ENCODE results near the gene HES7.
"Not testable (repeated sequence)": the region's sequence is repeated elsewhere in the genome, so short reads cannot be mapped to it uniquely, and the experiment has no call there.

Gene HES7

GRCh38 chr17:8079291-8080207 is 44.4 kb downstream of the HES7 start:
- Histone ChIP-seq H3K9ac (ENCODE audit: low read depth, low read length) (peak overlapping the region; percentile 55), H3K4me3 (ENCODE audit: low read depth in 1 of 2, low read length in 2 of 2) (peak overlapping the region in 1 of 2 experiments; percentile 61; a peak in 3 of 4 replicates), H3K36me3 (ENCODE audit: insufficient read depth, low read length) (no peaks in the 10 kb centered on the region), H3K79me2 (ENCODE audit: insufficient read depth, low read length) (no peaks in the 10 kb centered on the region), H2AFZ (ENCODE audit: low read depth, low read length) (peak overlapping the region; percentile 91), H3K4me2 (ENCODE audit: insufficient read depth, low read length) (peak overlapping the region; percentile 92), H3K27ac (ENCODE audit: low read length) (no peak overlapping the region), H3K27me3 (ENCODE audit: insufficient read depth, low read length, poor library complexity) (peaks cover 22% of the 10 kb centered on the region), H3K9me3 (ENCODE audit: insufficient read depth, low read length, severe bottlenecking) (no peaks in the 10 kb centered on the region), H4K20me1 (ENCODE audit: insufficient read depth, low read length) (no peaks in the 10 kb centered on the region), H3K4me1 (ENCODE audit: insufficient read depth, low read length) (peaks cover 16% of the 10 kb centered on the region)
- ATAC-seq (ENCODE audit: insufficient read depth, low read depth) (peak; percentile 94), DNase-seq (peak; percentile 76)
- TF ChIP-seq, protein P1, sequence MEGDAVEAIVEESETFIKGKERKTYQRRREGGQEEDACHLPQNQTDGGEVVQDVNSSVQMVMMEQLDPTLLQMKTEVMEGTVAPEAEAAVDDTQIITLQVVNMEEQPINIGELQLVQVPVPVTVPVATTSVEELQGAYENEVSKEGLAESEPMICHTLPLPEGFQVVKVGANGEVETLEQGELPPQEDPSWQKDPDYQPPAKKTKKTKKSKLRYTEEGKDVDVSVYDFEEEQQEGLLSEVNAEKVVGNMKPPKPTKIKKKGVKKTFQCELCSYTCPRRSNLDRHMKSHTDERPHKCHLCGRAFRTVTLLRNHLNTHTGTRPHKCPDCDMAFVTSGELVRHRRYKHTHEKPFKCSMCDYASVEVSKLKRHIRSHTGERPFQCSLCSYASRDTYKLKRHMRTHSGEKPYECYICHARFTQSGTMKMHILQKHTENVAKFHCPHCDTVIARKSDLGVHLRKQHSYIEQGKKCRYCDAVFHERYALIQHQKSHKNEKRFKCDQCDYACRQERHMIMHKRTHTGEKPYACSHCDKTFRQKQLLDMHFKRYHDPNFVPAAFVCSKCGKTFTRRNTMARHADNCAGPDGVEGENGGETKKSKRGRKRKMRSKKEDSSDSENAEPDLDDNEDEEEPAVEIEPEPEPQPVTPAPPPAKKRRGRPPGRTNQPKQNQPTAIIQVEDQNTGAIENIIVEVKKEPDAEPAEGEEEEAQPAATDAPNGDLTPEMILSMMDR (IDR thresholded peaks at IDR 0.05; ENCODE audit: borderline replicate concordance, extremely low read depth, low read length, poor library complexity, severe bottlenecking): peak; percentile 88
- peak; percentile 10 for TF ChIP-seq EZH2 (IDR thresholded peaks at IDR 0.05; ENCODE audit: borderline replicate concordance, low read depth, low read length, severe bottlenecking)

GRCh38 chr17:8077939-8078338 is 46.0 kb downstream of the HES7 start:
- H3K36me3 ChIP-seq (ENCODE audit: insufficient read depth, low read length); H3K79me2 ChIP-seq (ENCODE audit: insufficient read depth, low read length); H4K20me1 ChIP-seq (ENCODE audit: insufficient read depth, low read length); H3K4me3 ChIP-seq (ENCODE audit: low read depth in 1 of 2, low read length in 2 of 2); H3K4me2 ChIP-seq (ENCODE audit: insufficient read depth, low read length); H3K27ac ChIP-seq (ENCODE audit: low read length); H3K9me3 ChIP-seq (ENCODE audit: insufficient read depth, low read length, severe bottlenecking); H3K9ac ChIP-seq (ENCODE audit: low read depth, low read length); H2AFZ ChIP-seq (ENCODE audit: low read depth, low read length); ATAC-seq (ENCODE audit: insufficient read depth, low read depth); DNase-seq: not testable (repeated sequence)
- peaks cover 21% of the 10 kb centered on the region for H3K4me1 ChIP-seq (ENCODE audit: insufficient read depth, low read length)
- peaks cover 38% of the 10 kb centered on the region for H3K27me3 ChIP-seq (ENCODE audit: insufficient read depth, low read length, poor library complexity)

DNA sequence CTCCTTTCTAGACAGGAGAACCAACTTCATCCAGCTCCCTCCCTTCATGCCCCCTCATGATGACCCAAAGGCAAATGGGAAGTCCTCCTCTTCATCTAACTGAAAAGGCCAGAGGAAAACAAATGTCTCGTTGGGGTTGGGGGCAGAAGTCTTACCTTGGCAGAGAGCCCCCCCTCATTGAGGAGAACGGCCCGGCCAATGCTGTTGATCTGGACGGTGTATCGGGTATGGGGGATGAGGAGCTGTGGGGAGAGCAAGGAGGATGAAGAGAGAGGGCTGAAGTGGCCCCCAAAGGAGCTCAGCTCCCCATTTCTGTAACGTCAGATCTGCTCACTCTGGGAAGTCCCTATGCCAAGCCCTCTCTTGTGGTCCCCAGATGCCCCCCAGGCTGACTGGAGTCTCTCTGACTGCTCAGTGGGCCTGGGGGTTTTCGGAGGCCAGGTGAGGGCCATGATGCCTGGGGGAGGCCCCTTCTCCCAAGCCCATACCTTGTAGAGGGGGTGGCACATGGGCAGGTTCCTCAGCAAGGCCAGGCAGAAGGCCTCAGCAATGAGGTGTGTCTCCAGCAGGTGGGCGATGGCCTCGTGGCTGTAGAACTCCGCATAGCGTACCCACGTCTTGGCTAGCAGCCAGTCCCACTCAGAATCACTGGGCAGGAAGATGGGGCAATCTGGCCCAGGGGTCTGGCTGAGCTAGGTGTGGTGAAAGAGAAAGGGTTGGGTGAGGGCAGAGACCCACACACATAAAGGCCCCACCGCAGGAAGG is 47.2 kb downstream of the HES7 start:
- Histone ChIP-seq H3K79me2 (ENCODE audit: insufficient read depth, low read length) (no peaks in the 10 kb centered on the region), H3K27ac (ENCODE audit: low read length) (no peak overlapping the region), H2AFZ (ENCODE audit: low read depth, low read length) (no peak overlapping the region), H3K4me1 (ENCODE audit: insufficient read depth, low read length) (peaks cover 21% of the 10 kb centered on the region), H3K4me2 (ENCODE audit: insufficient read depth, low read length) (no peak overlapping the region), H3K9me3 (ENCODE audit: insufficient read depth, low read length, severe bottlenecking) (no peaks in the 10 kb centered on the region), H3K4me3 (ENCODE audit: low read depth in 1 of 2, low read length in 2 of 2) (no peak overlapping the region), H3K9ac (ENCODE audit: low read depth, low read length) (no peak overlapping the region), H3K36me3 (ENCODE audit: insufficient read depth, low read length) (no peaks in the 10 kb centered on the region), H4K20me1 (ENCODE audit: insufficient read depth, low read length) (peaks cover 9% of the 10 kb centered on the region), H3K27me3 (ENCODE audit: insufficient read depth, low read length, poor library complexity) (peaks cover 41% of the 10 kb centered on the region)
- ATAC-seq (ENCODE audit: insufficient read depth, low read depth) (no peak), DNase-seq (no peak)
- no peak for TF ChIP-seq EZH2 (IDR thresholded peaks at IDR 0.05; ENCODE audit: borderline replicate concordance, low read depth, low read length, severe bottlenecking)
- TF ChIP-seq, protein P1 (IDR thresholded peaks at IDR 0.05; ENCODE audit: borderline replicate concordance, extremely low read depth, low read length, poor library complexity, severe bottlenecking): no peak
